Purkinje cell (primary cell): ENCODE data around the gene CSNK1A1. TPM values are rescaled to one million over a fixed set of nuclear protein-coding genes. Genes with fewer than 3 reads are reported as not detected.

Experiments
- polyA plus RNA-seq: library from polyadenylated mRNA; unstranded; fragments of >200 nt; fragmentation: Nextera tagmentation; gene quantifications from 2 replicates; pipeline ENCODE4 v1.2.1, GENCODE V29; 2014

The CSNK1A1 gene
- polyA plus RNA-seq = 71.5 and 168 TPM in 2 replicates

GRCh38 chr5:149551227-149552037 lies at the start of gene CSNK1A1:
Gene CSNK1A1, minus strand, starts transcription at chr5:149551439. Its CDS starts 475 bp downstream, at chr5:149550964.

GRCh38 chr5:149581192-149581861 lies 30.1 kb upstream of the CSNK1A1 start, which contains the start of gene ARHGEF37:
Gene ARHGEF37, plus strand, starts transcription at chr5:149581498. Its CDS starts 16,272 bp downstream, at chr5:149597770.

Other genes starting within 250 kb of the CSNK1A1 start
- gene GRPEL2, start 205.9 kb downstream of the CSNK1A1 start, polyA plus RNA-seq = 11.6 and 16.6 TPM in 2 replicates
- gene PCYOX1L, start 193.4 kb downstream of the CSNK1A1 start, polyA plus RNA-seq = 15.3 and 18.3 TPM in 2 replicates
- not detected in 2 replicates for gene IL17B, start 172.1 kb downstream of the CSNK1A1 start, polyA plus RNA-seq
- gene ARHGEF37, start 30.1 kb upstream of the CSNK1A1 start, polyA plus RNA-seq = 1.1 and 2.3 TPM in 2 replicates
- 1.0 and 1.2 TPM in 2 replicates for gene PPARGC1B, start 178.9 kb upstream of the CSNK1A1 start, polyA plus RNA-seq